HG03280 (cell line): ENCODE results near the gene GRM8.

Experiments used
- ATAC-seq: cut with Tn5 transposase; IDR thresholded peaks from one replicate; pipeline ENCODE4 v1.9.1; 2021; ENCODE audit warnings: mild to moderate bottlenecking, moderate library complexity; ENCODE audit not compliant: unreplicated experiment

GRM8 gene

GRCh38 chr7:127152423-127152822, 100.3 kb downstream of the GRM8 start:
- no peak for ATAC-seq

DNA sequence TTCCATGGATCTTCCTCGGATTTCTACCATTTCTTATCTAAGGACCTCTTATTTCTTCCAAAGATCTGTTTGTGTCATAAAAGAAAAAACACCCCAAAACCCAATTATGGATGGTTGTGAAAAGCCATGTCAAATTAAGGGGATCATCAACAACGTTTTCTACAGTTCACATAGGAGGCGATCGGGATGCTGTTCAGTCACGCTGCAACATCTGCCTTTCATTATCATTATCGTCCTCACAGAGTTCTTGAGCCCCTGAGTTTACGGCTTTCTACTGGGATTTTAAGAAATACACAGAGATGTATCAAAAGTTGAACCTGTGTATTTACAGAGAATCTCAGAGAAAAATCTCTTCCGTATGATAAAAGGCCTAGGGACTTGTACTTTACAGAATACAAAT, 101.4 kb downstream of the GRM8 start:
- no peak for ATAC-seq

GRCh38 chr7:127150543-127150942, 102.2 kb downstream of the GRM8 start:
- no peak for ATAC-seq

DNA sequence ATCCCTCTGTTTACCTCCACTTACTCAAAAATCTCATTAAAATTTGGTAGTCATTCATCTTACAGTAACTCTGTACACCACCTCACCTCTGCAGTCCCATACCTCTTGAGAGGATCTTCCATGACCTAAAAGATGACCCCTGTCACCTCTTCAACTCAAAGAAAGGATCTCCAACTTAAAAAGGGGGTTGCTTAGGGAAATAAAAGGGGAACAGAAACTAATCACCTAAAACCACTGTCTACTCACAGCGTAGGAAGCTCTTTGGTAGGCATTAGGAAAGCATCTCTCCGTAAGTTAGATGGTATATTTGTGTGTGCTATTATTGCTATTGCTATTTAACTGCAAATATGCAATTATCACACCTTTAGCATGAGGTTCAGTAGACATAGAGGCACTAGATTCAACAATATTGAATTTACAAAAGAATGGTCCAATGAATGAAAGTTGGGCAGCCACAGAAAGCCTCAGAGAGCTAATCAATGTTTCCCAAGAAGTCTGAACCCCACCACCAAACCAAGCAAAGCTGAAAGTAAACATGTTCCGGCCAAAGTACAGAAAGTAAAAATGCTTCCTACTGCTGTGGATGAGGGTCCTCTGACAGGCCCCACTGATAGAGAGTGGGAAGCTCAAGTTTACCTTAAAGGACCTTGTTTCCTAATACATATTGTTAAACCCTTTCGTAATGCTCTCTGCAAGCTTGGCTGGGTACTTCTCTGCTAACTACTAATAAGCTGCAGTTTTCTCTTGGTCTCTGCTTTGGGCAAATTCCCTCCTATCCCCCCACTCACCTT, 105.8 kb downstream of the GRM8 start:
- no peak for ATAC-seq

DNA sequence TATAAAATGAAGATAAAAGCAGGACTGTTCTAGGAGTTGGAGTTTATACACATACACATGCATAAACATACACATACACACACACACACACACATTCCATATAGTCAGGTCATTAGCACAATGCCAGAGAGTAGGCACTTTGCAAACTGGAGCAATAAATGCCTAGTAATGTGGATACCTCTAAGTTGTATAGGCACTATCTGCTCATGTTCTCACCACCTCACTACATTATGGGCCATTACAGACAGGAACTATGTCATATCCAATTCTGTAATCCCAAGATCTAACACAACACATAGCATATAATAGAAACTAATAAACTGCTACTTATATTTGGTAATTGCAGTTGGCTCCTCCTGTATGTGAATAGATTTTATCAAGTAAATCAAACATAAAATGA, 115.6 kb downstream of the GRM8 start:
- ATAC-seq, result no peak

DNA sequence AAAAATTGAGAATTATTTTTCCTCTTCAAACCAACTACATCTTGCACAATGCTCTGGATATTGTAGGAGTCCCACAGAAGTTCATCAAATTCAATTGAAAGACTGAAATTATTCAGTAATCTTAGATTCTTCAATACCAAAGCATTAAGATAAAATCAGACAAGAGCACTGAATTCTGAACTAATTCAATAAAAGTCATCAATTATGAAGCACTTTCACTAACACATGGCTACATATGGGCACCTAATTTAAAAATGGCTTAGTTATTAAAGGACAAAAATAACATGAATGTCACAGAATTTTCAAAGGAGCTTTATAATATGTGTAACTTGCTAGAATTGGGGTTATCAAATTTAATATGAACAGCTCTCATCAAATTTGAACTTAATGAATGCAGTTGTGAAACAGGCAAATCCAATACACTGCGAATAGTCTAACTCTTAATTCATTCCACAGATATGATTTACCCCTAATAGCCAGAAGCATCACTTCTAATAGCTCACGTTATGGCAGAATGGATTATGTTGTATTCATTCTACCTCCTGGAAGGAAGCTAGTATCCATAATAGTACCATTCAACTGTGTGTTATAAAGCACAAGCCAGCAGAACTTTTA, 116.8 kb downstream of the GRM8 start:
- no peak for ATAC-seq

- no peak for ATAC-seq
These were observed 129.5 kb downstream of the GRM8 start for GRCh38 chr7:127123220-127123619.

DNA sequence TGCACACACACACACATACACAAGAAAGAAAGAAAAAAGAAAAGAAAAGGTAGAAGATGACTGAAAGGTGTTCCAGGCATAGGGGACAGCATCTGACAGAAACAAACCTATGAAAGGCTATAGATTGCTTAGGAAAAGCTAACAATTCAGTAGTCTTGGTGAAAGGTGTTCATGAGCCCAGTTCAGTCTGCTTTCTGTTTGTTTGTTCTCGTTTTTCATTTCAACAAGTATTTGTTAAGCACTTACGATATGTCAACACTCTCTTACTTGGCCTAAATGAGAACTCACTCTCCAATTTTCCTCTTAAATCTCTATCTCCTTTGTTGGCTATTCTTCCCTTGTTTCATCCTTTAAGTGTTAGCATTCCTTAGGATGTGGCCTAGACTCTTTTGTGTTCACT, 133.2 kb downstream of the GRM8 start:
- ATAC-seq, result no peak

DNA sequence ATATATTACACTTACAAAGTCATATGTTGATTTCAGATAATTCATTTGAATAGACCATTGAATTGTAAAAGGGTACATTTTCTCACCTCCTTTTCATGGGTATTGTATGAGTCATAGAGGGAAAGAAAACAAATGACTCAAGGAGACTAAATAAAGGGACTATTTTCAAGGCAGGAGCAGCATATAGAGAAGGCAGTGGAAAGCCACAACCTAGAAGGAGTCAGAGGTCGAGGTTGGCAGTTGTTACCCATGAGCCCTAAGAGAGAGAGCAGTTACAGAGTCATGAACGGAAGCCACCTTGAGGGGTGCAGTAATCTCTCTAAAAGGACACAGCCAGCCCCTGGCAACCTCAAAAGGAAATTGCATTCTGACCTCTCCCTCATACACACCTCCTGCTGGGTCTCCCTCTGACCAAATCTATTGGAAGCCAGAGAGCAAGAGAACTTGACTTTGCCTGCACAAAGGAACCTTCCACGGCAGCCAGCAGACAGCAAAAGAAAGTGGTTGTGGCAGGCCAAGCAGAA, 137.9 kb downstream of the GRM8 start:
- no peak for ATAC-seq

- ATAC-seq, result peak; percentile 68
These were observed 145.1 kb downstream of the GRM8 start for GRCh38 chr7:127107601-127108007.

DNA sequence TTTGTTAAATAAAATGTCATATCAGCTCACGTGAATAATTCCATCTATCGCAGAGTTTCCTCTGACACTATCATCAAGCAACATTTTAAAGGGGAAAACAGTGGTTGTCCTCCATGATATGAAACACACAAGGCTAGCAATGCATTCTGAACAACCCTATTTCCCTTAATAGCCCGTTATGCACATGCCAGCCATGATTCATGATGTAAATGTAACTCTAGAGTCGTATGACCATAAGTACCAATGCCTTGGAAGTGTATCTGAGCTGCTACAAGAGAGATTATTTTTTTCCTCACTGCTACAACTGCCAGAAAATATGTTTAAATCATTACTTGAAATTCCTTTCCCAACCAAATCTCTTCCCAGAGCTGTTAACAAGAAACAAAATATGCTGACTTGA, 159.4 kb downstream of the GRM8 start:
- no peak for ATAC-seq

DNA sequence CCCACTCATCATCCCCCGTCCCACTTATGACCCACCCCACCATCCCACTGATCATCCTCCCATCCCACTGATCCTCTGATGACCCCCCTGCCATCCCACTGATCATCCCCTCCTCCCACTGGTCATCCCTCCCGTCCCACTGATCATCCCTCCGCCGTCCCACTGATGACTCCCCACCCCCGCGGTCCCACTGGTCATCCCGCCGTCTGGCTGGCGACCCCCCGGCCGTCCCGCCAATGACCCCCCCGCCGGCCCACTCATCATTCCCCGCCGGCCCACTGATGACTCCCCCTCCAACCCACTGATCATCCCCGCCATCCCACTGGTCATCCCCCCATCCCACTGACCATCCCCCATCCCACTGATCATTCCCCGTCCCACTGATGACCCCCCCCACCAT, 161.1 kb downstream of the GRM8 start:
- ATAC-seq, result no peak

- no peak for ATAC-seq
These were observed 163.6 kb downstream of the GRM8 start for GRCh38 chr7:127089146-127089545.

DNA sequence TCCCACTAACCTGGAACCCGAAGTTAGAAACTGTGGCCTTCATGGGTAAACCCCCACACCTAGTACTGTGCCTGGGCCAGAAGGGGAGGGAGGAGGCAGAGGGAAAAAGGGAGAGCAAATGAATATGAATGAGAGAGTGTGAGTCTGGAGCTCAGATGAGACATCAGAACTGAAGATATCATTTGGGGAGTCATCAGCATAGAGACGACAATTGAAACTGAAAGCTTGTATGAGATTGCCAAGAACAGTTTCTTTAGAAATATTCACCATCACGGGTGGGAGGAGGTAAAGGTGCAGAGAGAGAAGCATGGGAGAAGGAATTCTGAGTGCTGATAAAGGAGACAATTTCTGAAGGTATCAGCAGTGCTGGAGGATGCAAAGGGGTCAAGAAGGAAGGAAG, 171.2 kb downstream of the GRM8 start:
- no peak for ATAC-seq

DNA sequence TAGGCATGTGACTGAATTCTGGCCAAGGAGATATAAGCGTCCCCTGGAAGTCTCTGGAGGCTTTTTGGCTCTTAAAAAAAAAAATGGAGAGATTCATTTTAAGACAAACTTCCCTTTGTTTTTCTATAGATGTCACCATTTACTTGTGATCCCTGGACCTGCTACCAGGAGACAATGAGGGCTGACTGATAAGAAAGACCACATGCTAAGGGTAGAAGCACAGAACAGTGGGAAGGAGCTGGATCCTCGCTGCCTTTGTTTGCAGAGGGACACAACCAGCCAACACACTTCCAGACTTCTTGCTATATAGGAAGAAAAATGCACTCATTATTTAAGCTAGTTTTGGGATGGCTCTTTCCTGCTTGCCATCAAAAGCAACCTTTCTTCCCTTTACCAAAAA, 172.2 kb downstream of the GRM8 start:
- no peak for ATAC-seq

DNA sequence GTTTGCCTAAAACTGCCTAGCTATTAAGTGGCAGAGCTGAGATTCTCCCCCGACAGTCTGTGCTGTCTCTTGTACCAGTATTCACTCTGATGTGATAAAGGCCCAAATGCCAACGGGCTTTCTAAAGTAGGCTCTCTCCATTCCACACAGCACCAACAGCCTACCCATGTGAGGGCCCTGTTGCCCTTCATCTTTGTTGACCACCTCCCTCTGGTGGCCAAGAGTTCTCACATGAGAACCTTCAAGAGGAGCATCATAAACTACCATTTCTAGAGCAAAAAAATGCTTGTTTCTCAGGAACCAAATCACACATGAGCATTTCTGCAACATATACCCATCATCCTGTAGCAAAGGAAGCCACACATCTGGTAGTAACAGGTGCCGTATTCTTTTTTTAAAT, 185.8 kb downstream of the GRM8 start:
- ATAC-seq, result no peak

- no peak for ATAC-seq
These were observed 193.3 kb downstream of the GRM8 start for GRCh38 chr7:127059475-127059874.

DNA sequence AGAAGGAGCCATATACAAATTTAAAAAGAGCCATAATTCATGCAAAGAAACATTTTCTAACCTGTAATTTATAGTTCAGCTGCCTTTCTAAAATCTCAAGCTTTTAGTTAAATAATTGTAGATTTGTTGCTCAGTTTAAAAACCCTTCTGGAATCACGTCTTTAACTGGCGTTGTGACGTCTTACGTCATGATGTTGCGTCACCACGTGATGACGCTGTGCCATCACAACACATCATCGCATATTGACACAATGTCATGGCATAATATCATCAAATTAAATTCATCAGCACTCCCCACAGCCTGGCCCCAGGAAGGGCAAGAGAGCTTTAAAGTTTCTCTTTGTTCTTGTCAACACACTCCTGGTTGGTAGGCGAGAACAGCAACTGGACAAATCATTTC, 194.8 kb downstream of the GRM8 start:
- no peak for ATAC-seq

DNA sequence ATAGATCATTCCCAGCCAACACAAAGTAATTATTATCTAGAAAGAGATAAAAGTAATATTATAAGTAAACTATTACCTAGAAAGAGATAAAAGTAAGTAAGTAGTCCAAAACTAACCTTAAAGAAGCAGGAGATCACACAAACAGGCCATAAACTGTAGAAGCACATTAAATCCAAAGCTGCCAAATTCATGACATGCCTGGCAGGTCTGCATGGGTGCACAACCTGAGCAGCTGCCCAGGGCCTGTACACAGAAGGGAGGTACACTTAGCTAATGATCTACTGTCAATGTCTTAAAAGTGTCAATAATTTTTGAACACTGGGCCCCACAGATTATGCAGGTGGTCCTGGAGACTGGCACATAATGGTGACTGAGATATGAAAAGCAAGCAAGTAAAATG, 196.5 kb downstream of the GRM8 start:
- ATAC-seq, result no peak

DNA sequence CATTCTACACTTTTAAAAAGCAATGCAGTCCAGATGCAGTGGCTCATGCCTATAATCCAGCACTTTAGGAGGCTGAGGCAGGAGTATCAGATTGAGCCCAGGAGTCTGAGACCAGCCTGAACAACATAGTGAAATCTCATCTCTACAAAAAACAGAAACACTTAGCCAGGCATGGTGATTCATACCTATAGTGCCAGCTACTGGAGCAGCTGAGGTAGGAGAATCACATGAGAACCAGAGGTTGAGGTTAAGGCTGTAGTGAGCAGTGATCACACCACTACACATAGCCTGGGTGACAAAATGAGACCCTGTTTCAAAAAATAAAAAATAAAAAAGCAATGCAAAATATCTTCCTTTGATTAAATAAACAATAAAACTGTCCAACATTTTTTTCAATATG, 205.2 kb downstream of the GRM8 start:
- ATAC-seq, result no peak

GRCh38 chr7:127041689-127042452, 210.9 kb downstream of the GRM8 start:
- no peak for ATAC-seq

- no peak for ATAC-seq
These were observed 212.7 kb downstream of the GRM8 start for GRCh38 chr7:127040042-127040441.
